ENCODE data around the gene TRAF7.

The TRAF7 gene

DNA sequence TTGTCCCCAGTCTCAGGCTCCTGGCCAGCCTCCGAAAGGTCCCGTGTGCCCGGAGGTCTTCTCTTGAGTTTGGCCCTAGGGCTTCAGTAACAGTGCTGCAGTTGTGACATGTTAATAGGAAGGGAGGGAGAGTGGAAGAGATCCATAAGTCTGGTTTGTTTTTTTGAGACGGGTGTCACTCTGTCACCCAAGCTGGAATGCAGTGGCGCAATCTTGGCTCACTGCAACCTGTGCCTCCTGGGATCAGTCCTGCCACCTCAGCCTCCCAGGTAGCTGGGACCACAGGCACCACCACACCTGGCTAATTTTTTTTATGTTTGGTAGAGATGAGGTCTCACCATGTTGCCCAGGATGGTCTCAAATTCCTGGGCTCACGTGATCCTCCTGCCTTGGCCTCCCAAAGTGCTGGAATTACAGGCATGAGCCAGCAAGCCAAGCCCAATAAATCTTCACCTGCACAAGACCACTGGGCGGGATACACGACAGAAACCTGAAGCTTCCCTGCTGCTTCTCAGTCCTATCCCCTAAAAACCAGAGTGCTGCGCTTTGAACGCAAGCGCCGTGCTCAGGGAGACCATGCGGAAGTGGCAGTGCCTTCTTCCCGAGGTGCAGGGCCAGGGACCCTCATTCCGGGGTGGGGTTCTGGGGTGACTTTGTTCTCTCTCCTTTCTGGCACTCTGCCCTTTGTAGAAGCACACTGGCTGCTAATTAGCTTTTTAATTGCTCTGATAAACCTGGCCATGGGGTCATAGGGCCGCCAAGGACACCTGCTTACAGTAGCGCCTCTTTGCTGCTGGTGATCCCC lies 10.9 kb downstream of the TRAF7 start:
- DNase-seq = no peak

GRCh38 chr16:2167068-2167638 lies 11.6 kb downstream of the TRAF7 start:
- DNase-seq = no peak

DNA sequence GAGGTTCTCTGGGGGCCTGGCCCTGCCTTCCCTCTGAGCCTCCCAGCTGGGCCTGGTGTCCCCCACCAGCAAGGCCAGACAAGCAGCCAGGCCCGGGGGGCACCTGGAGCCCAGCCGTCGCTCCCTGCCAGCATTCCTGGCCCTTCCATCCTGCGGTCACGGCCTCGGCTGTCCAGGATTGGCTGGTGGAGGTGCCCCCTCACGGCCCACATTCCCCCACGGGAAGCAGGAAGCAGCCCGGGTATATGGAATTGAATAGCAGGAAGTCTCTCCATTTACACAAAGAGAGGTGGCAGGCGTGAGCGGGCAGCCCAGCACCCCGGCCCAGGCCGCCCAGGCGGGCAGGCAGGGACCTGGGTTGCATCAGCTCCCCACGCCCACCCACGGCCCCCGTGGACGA lies 14.5 kb downstream of the TRAF7 start:
- DNase-seq = no peak

- DNase-seq = no peak
Observed at GRCh38 chr16:2170587-2171435, 15.2 kb downstream of the TRAF7 start.

- no peak for DNase-seq
Observed at GRCh38 chr16:2171601-2172178, 16.1 kb downstream of the TRAF7 start.

- DNase-seq = no peak
Observed at GRCh38 chr16:2172688-2173335, 17.2 kb downstream of the TRAF7 start.

- DNase-seq = no peak
Observed at GRCh38 chr16:2173366-2173765, 17.8 kb downstream of the TRAF7 start.

DNA sequence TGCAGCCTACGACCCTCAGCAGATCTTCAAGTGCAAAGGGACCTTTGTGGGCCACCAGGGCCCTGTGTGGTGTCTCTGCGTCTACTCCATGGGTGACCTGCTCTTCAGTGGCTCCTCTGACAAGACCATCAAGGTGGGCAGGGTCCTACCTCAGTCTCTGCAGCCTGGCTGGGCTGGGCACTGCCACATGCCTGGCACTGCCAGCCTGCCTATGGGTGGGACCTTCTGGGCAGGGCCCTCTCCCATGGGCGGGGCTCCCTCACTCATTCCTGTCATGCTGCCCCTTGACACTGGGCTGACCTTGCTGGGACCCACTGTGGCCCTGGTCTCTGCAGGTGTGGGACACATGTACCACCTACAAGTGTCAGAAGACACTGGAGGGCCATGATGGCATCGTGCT lies 18.3 kb downstream of the TRAF7 start:
- no peak for DNase-seq

DNA sequence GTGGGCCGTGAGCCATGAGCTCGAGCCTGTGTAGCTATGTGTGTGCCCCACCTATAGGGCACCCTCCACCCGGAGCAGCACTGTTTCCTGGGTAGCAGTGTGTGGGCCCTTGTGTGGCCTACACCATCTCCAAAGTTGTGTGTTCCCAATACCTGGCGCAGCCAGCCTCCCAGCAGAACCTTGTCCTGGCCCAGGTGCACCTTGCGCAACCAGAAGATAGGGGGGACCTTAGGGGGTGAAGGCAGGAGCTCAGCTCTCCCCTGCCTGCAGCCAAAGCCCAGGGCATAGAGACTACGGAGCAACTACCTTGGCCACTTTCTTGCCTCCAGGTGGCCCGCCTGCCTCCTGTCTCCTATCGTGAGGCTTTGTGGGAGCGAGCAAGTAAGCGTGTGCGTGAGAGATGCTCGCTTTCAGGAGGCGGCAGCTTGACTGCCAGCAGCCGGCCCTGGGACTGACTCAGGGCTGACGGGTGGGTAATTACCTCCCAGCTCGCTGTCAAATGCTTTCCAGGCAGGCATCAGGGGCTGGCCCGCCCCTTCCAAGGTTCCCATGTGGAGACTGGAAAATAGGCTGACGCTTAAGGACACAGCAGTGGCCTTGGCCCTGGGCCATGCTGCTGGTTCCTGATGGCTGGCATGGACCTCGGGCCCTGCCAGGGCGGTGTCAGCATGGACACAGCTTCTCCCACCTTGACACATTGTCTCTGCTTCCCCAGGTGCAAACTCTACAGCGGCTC lies 19.0 kb downstream of the TRAF7 start:
- no peak for DNase-seq

DNA sequence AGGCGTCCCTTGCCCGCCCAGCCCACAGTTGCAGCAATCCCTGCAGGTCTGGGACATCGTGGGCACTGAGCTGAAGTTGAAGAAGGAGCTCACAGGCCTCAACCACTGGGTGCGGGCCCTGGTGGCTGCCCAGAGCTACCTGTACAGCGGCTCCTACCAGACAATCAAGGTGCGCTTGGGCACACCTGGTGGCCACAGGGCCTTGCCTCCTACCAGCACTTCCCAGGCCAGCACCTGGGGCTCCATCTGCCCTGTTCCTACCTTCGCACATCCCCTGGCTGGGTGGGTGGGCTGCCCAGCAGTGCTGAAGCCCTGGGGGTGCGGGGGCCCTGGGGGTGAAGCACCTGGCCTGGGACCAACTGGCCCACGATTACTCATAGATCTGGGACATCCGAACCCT lies 19.9 kb downstream of the TRAF7 start:
- no peak for DNase-seq

DNA sequence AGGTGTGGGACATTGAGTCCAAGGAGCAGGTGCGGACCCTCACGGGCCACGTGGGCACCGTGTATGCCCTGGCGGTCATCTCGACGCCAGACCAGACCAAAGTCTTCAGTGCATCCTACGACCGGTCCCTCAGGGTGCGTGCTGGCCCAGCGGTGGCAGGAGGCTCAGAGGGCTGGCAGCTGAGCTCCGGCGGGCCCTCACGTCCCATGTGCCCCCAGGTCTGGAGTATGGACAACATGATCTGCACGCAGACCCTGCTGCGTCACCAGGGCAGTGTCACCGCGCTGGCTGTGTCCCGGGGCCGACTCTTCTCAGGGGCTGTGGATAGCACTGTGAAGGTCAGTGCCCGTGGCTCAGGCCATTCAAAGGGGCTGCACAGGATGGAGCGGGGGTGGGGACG lies 20.5 kb downstream of the TRAF7 start:
- DNase-seq = no peak

DNA sequence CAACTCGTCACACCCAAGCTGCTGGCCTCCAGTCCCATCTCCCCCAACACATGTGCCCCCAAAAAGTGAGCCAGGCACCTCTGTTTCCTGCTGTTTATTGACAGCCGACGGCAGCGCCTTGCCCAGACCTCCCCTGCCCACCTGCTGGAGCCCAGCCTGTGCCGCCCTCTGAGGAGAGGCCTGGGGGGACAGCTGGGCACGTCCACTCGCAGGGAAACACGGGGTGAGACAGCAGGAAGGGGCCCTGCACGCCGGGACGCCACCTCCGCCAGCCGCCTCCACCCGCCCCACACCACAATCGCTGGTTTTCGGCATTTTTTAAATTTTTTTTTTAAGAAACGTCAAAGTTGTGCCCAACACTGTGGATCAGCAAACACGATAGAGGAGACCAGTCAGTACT lies 21.5 kb downstream of the TRAF7 start:
- DNase-seq = no peak

DNA sequence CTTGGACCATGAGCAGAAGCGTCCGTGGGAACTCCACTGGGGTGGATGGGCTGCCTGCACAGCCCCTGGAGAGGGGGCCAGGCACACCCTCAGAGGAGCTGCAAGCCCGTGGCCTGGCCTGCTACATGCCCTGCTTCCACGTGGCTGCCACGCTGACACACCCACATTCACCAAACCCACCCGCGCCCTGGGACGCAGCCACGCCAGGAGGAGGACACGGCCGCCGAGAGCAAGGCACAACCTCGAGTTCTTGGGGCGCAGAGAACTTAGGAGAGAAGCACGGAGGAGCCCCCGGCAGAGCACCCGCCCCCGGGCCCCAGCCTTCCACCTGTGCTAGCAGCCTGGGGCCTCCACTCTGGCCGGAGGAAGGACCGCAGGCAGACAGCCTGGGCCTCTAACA lies 22.0 kb downstream of the TRAF7 start:
- no peak for DNase-seq

DNA sequence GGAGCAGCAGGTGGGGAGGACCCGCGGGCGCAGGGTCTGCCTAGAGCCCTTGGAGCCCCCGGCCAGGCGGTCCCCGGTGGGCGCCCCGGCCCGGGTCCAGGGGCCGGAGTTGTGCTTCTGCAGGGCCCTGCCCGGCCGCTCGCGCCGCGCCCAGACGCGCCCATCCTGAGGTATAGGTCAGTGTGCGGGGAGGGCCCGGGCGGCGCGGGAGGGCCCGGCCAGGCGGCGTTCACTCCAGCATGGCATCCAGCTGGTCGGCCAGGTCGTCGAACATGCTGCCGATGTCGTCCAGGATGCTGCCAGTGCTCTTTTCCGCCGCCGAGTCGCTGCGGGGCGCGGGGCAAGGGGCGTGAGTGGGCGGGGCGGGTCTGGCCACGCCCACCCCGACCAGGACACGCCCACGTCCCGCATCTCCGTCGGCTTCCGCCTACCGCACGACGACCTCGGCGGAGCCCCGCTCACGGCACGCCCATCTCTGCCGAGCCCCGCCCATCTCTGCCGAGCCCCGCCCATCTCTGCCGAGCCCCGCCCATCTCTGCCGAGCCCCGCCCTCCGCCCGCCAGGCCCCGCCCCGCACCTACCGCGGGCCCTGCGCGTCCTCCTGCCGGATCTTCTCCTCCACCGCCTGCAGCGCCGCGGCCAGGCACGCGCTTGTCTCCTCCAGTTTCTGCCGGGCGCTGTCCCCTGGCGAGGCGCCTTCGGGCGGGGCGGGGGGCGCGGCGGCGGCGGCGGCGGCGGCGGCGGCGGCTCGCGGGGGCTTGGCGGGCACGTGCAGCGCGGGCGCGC lies 22.9 kb downstream of the TRAF7 start:
- DNase-seq = peak in 1 of 2 donors; percentile 57

DNA sequence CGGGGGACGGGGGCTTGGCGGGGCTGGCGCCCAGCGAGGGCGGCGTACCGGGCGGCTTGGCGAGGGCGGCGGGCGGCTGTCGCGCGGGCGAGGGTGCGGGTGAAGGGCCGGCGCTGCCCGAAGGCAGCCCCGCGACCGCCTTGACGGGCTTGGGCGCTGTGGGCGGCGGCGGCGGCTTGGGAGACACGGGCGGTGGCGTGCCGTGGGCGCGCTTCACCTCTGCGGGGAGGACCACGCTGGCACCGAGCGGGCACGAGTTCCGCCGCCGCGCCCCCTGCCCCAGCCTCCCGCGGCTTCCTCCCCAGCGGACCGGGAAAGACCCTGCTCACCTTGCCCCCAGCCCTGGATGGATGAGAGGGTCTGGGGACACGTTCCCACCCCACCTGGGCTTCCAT lies 23.5 kb downstream of the TRAF7 start:
- DNase-seq = no peak

DNA sequence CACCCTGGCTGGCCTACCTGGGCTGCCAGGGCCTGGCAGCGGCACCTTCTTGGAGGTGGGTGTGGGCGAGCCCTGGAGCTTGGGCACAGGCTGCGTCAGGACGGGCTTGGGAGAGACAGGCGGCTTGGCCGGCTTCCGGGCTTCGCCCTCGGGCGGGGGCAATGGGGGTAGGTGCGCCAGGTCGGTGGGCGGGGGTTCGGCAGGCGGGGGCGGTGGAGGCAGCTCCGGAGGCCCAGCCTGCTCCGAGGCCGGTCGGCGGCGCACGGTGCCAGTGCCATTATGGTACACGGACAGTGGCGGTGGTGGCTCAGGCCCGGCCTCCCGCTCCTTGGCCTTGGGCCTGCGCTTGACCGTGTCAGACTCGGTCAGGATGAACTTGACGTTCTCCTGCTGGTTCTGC lies 24.0 kb downstream of the TRAF7 start:
- no peak for DNase-seq

DNA sequence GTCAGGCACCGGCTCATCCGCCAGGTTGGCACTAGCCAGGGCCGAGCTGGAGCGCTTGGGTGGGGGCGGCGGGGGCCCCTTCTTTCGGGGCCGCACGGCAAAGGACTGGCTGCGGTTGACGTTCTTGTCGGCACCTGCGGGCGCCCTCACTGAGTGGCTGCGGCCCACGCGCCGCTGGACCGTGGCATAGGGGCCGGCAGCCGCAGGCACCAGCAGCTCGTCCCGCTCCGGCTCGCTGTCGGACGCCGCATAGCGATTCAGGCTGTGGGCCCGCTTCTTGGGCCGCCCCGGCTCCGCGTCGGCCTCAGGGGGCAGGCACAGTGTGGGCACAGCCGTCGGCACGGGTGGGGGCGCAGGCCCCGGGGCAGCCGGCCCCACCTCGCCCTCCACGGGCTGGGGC lies 24.9 kb downstream of the TRAF7 start:
- no peak for DNase-seq

DNA sequence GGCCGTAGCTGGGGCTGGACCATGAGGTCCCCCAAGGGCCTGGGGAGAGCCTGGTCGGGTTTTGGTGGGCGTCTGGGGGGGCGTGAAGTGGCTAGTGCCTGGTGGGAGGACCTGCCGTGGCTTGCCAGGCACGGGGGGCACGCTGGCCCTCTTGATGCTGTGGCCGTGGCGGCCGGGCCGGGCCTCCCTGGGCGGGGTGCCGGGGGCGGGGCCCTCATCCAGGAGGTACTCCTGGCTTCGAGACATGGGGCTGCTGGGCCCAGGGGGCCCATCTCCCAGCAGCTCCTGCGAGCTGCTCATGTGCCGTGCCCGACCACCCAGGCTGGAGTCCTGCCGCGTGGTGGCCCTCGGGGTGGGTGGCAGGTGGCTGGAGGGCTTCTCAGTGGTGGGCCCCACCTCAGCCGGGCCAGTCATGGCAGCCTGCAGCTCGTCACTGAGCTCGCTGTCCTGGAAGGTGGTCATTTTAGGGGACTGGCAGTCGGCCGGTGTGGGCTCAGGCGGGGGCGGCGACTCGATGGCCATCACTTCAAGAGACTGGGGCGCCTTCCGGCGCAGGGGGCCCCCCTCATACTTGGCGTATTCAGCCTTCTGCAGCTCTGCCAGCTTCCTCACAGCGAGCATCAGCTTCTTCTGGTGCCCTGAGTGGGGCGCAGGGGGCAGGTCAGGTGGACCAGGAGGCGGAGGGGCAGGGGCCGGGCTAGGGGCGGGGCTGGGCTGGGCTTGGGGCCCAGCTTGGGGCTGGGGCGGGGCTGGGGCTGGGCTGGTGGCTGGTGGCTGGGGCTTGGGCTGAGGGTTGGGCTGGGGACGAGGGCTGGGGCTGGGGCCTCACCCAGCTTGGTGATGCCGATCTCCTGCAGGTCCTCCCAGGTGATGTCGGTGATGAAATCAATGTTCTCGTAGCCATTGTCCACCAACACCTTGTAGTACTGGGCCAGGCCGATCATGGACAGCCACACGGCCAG lies 25.7 kb downstream of the TRAF7 start:
- no peak for DNase-seq

GRCh38 chr16:2181952-2182351 lies 26.4 kb downstream of the TRAF7 start:
- no peak for DNase-seq

- DNase-seq = no peak
Observed at GRCh38 chr16:2183671-2184070, 28.1 kb downstream of the TRAF7 start.
